ENCODE data around the gene ZMYND8.
A peak's percentile ranks its signal among the peaks of the same experiment; 100 is the strongest.
"Not testable (repeated sequence)": the region's sequence is repeated elsewhere in the genome, so short reads cannot be mapped to it uniquely, and the experiment has no call there.

ZMYND8 gene

GRCh38 chr20:47262008-47262364 lies 94.5 kb downstream of the ZMYND8 start:
- no peaks in the 10 kb centered on the region for H3K27me3 Mint-ChIP-seq (ENCODE audit: low read depth)
- no peak overlapping the region for H3K4me3 Mint-ChIP-seq
- H3K4me1 Mint-ChIP-seq (ENCODE audit: low read depth) = peaks cover 23% of the 10 kb centered on the region
- peaks cover 26% of the 10 kb centered on the region for H3K36me3 Mint-ChIP-seq (ENCODE audit: low read depth)
- no peaks in the 10 kb centered on the region for H3K9me3 Mint-ChIP-seq
- no peak overlapping the region for H3K27ac Mint-ChIP-seq

GRCh38 chr20:47261161-47261774 lies 95.2 kb downstream of the ZMYND8 start:
- Mint-ChIP-seq H3K36me3 (ENCODE audit: low read depth) (peaks cover 25% of the 10 kb centered on the region), H3K4me1 (ENCODE audit: low read depth) (peaks cover 22% of the 10 kb centered on the region)
- not testable (repeated sequence) for H3K4me3 Mint-ChIP-seq; H3K27me3 Mint-ChIP-seq (ENCODE audit: low read depth); H3K27ac Mint-ChIP-seq; H3K9me3 Mint-ChIP-seq

- H3K27me3 Mint-ChIP-seq (ENCODE audit: low read depth); H3K9me3 Mint-ChIP-seq; H3K4me3 Mint-ChIP-seq: not testable (repeated sequence)
- Mint-ChIP-seq H3K4me1 (ENCODE audit: low read depth) (peaks cover 22% of the 10 kb centered on the region), H3K27ac (peak overlapping the region; percentile 22), H3K36me3 (ENCODE audit: low read depth) (peaks cover 25% of the 10 kb centered on the region)
Measured at GRCh38 chr20:47260540-47261126, 95.9 kb downstream of the ZMYND8 start.

GRCh38 chr20:47258745-47259695 lies 97.5 kb downstream of the ZMYND8 start:
- Mint-ChIP-seq H3K27ac (peak overlapping the region; percentile 64), H3K4me3 (no peak overlapping the region), H3K27me3 (ENCODE audit: low read depth) (no peaks in the 10 kb centered on the region), H3K36me3 (ENCODE audit: low read depth) (peaks cover 25% of the 10 kb centered on the region), H3K9me3 (no peaks in the 10 kb centered on the region), H3K4me1 (ENCODE audit: low read depth) (peaks cover 22% of the 10 kb centered on the region)

GRCh38 chr20:47257771-47258170 lies 98.7 kb downstream of the ZMYND8 start:
- peaks cover 22% of the 10 kb centered on the region for H3K4me1 Mint-ChIP-seq (ENCODE audit: low read depth)
- peaks cover 27% of the 10 kb centered on the region for H3K36me3 Mint-ChIP-seq (ENCODE audit: low read depth)
- no peaks in the 10 kb centered on the region for H3K9me3 Mint-ChIP-seq
- H3K27ac Mint-ChIP-seq = no peak overlapping the region
- no peak overlapping the region for H3K4me3 Mint-ChIP-seq
- H3K27me3 Mint-ChIP-seq (ENCODE audit: low read depth) = no peaks in the 10 kb centered on the region

- Mint-ChIP-seq H3K36me3 (ENCODE audit: low read depth) (peaks cover 26% of the 10 kb centered on the region), H3K4me3 (no peak overlapping the region), H3K27ac (no peak overlapping the region), H3K9me3 (no peaks in the 10 kb centered on the region), H3K4me1 (ENCODE audit: low read depth) (peaks cover 21% of the 10 kb centered on the region), H3K27me3 (ENCODE audit: low read depth) (no peaks in the 10 kb centered on the region)
Measured at GRCh38 chr20:47257256-47257655, 99.2 kb downstream of the ZMYND8 start.

- Mint-ChIP-seq H3K36me3 (ENCODE audit: low read depth) (peaks cover 21% of the 10 kb centered on the region), H3K4me1 (ENCODE audit: low read depth) (peaks cover 19% of the 10 kb centered on the region), H3K4me3 (no peak overlapping the region), H3K9me3 (no peaks in the 10 kb centered on the region), H3K27ac (no peak overlapping the region), H3K27me3 (ENCODE audit: low read depth) (no peaks in the 10 kb centered on the region)
Measured at GRCh38 chr20:47256668-47257236, 99.7 kb downstream of the ZMYND8 start.

GRCh38 chr20:47253872-47254271 lies 102.6 kb downstream of the ZMYND8 start:
- Mint-ChIP-seq H3K36me3 (ENCODE audit: low read depth) (peaks cover 17% of the 10 kb centered on the region), H3K4me1 (ENCODE audit: low read depth) (peaks cover 7% of the 10 kb centered on the region), H3K9me3 (no peaks in the 10 kb centered on the region), H3K27ac (no peak overlapping the region), H3K4me3 (no peak overlapping the region), H3K27me3 (ENCODE audit: low read depth) (no peaks in the 10 kb centered on the region)

GRCh38 chr20:47252879-47253307 lies 103.6 kb downstream of the ZMYND8 start:
- H3K36me3 Mint-ChIP-seq (ENCODE audit: low read depth) = peaks cover 23% of the 10 kb centered on the region
- H3K27ac Mint-ChIP-seq = no peak overlapping the region

GRCh38 chr20:47251154-47252020 lies 105.1 kb downstream of the ZMYND8 start:
- Mint-ChIP-seq H3K27ac (no peak overlapping the region), H3K27me3 (ENCODE audit: low read depth) (no peaks in the 10 kb centered on the region), H3K36me3 (ENCODE audit: low read depth) (peaks cover 25% of the 10 kb centered on the region), H3K4me3 (no peak overlapping the region), H3K4me1 (ENCODE audit: low read depth) (peaks cover 1% of the 10 kb centered on the region), H3K9me3 (no peaks in the 10 kb centered on the region)

More at GRCh38 chr20:47252879-47253307, 103.6 kb downstream of the ZMYND8 start:
- H3K4me3 Mint-ChIP-seq = no peak overlapping the region
- H3K4me1 Mint-ChIP-seq (ENCODE audit: low read depth) = peaks cover 4% of the 10 kb centered on the region
- H3K9me3 Mint-ChIP-seq = no peaks in the 10 kb centered on the region
- H3K27me3 Mint-ChIP-seq (ENCODE audit: low read depth) = no peaks in the 10 kb centered on the region

- Mint-ChIP-seq H3K36me3 (ENCODE audit: low read depth) (peaks cover 30% of the 10 kb centered on the region), H3K9me3 (no peaks in the 10 kb centered on the region), H3K27me3 (ENCODE audit: low read depth) (no peaks in the 10 kb centered on the region), H3K27ac (no peak overlapping the region), H3K4me3 (no peak overlapping the region), H3K4me1 (ENCODE audit: low read depth) (peaks cover 1% of the 10 kb centered on the region)
Measured at GRCh38 chr20:47250360-47250759, 106.1 kb downstream of the ZMYND8 start.

GRCh38 chr20:47249913-47250312 lies 106.6 kb downstream of the ZMYND8 start:
- Mint-ChIP-seq H3K27ac (no peak overlapping the region), H3K27me3 (ENCODE audit: low read depth) (no peaks in the 10 kb centered on the region), H3K4me3 (no peak overlapping the region), H3K4me1 (ENCODE audit: low read depth) (peaks cover 1% of the 10 kb centered on the region), H3K9me3 (no peaks in the 10 kb centered on the region), H3K36me3 (ENCODE audit: low read depth) (peaks cover 30% of the 10 kb centered on the region)

- H3K4me3 Mint-ChIP-seq = no peak overlapping the region
- no peaks in the 10 kb centered on the region for H3K9me3 Mint-ChIP-seq
- peaks cover 30% of the 10 kb centered on the region for H3K36me3 Mint-ChIP-seq (ENCODE audit: low read depth)
- H3K4me1 Mint-ChIP-seq (ENCODE audit: low read depth) = peaks cover 1% of the 10 kb centered on the region
- H3K27ac Mint-ChIP-seq = no peak overlapping the region
- H3K27me3 Mint-ChIP-seq (ENCODE audit: low read depth) = no peaks in the 10 kb centered on the region
Measured at GRCh38 chr20:47248448-47248966, 108.0 kb downstream of the ZMYND8 start.

- Mint-ChIP-seq H3K27ac (no peak overlapping the region), H3K4me3 (no peak overlapping the region), H3K4me1 (ENCODE audit: low read depth) (peaks cover 1% of the 10 kb centered on the region), H3K36me3 (ENCODE audit: low read depth) (peaks cover 30% of the 10 kb centered on the region), H3K9me3 (no peaks in the 10 kb centered on the region), H3K27me3 (ENCODE audit: low read depth) (no peaks in the 10 kb centered on the region)
Measured at GRCh38 chr20:47247972-47248371, 108.5 kb downstream of the ZMYND8 start.
